Measurements from ENCODE around the gene CORIN.
"Not testable (repeated sequence)": the region's sequence is repeated elsewhere in the genome, so short reads cannot be mapped to it uniquely, and the experiment has no call there.

The CORIN gene

DNA sequence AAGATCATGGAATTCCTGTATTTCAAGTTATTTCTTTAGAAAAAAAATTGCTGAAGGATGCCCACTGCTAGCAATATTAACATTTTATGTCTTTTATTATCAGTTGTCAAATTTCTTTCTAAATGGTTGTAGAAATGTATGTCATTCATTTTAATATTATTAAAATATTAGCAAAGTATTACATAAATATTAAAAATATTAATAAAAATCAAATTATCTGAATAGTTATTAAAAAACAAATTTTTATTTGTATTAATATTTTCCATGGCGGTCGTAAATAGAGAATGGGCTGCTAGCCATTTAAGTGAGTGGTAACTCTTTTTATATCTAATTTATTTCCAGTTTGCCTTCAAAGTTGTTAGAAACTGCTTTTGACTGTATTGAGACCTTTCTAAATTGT, 280.6 kb downstream of the CORIN start:
- Histone ChIP-seq H3K79me2 (ENCODE audit: insufficient read depth, low read length) (no peaks in the 10 kb centered on the region), H3K4me1 (ENCODE audit: insufficient read depth, low read length, poor library complexity, severe bottlenecking) (peaks cover 11% of the 10 kb centered on the region), H3K27me3 (ENCODE audit: insufficient read depth, low read length, poor library complexity, severe bottlenecking) (no peaks in the 10 kb centered on the region), H3F3A (ENCODE audit: low read depth) (no peaks in the 10 kb centered on the region), H3K9me2 (replicated peaks; ENCODE audit: low read depth, low read length) (no peaks in the 10 kb centered on the region), H3K9ac (ENCODE audit: low read depth, low read length, poor library complexity, severe bottlenecking) (no peak overlapping the region), H2AFZ (ENCODE audit: low read length) (no peak overlapping the region), H3K4me3 (ENCODE audit: low read length, poor library complexity, severe bottlenecking) (no peak overlapping the region), H4K20me1 (ENCODE audit: insufficient read depth, low read length, poor library complexity, severe bottlenecking) (no peaks in the 10 kb centered on the region), H3K4me2 (ENCODE audit: low read depth, low read length, poor library complexity, severe bottlenecking) (no peak overlapping the region), H3K9me3 (ENCODE audit: insufficient read depth, low read depth, low read length) (no peaks in the 10 kb centered on the region), H3K36me3 (ENCODE audit: insufficient read depth, low read length) (no peaks in the 10 kb centered on the region)
- TF ChIP-seq EZH2phosphoT487 (IDR thresholded peaks at IDR 0.05; ENCODE audit: borderline replicate concordance) = no peak
- TF ChIP-seq, protein P1, sequence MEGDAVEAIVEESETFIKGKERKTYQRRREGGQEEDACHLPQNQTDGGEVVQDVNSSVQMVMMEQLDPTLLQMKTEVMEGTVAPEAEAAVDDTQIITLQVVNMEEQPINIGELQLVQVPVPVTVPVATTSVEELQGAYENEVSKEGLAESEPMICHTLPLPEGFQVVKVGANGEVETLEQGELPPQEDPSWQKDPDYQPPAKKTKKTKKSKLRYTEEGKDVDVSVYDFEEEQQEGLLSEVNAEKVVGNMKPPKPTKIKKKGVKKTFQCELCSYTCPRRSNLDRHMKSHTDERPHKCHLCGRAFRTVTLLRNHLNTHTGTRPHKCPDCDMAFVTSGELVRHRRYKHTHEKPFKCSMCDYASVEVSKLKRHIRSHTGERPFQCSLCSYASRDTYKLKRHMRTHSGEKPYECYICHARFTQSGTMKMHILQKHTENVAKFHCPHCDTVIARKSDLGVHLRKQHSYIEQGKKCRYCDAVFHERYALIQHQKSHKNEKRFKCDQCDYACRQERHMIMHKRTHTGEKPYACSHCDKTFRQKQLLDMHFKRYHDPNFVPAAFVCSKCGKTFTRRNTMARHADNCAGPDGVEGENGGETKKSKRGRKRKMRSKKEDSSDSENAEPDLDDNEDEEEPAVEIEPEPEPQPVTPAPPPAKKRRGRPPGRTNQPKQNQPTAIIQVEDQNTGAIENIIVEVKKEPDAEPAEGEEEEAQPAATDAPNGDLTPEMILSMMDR (conservative IDR thresholded peaks at IDR 0.05; ENCODE audit: low read length) = no peak

DNA sequence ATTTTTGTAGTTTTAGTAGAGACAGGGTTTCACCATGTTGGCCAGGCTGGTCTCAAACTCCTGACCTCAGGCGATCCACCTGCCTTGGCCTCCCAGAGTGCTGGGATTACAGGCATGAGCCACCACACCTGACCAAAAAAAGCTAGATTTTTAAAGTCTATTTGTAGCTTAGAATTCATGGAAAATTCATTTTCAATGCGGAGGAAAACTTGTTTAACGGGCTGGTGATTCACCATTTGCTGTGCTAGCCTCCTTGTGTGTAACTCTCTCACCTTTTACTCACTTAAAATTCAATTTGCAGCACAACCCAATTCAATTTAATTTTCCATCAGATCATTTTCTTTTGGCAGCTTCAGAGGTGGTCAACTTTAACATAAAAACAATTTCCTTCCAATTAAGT, 281.9 kb downstream of the CORIN start:
- H3F3A ChIP-seq (ENCODE audit: low read depth); H2AFZ ChIP-seq (ENCODE audit: low read length); H3K36me3 ChIP-seq (ENCODE audit: insufficient read depth, low read length); H4K20me1 ChIP-seq (ENCODE audit: insufficient read depth, low read length, poor library complexity, severe bottlenecking); H3K27me3 ChIP-seq (ENCODE audit: insufficient read depth, low read length, poor library complexity, severe bottlenecking); H3K9me3 ChIP-seq (ENCODE audit: insufficient read depth, low read depth, low read length); H3K4me1 ChIP-seq (ENCODE audit: insufficient read depth, low read length, poor library complexity, severe bottlenecking); H3K79me2 ChIP-seq (ENCODE audit: insufficient read depth, low read length); H3K4me2 ChIP-seq (ENCODE audit: low read depth, low read length, poor library complexity, severe bottlenecking); H3K9ac ChIP-seq (ENCODE audit: low read depth, low read length, poor library complexity, severe bottlenecking); H3K4me3 ChIP-seq (ENCODE audit: low read length, poor library complexity, severe bottlenecking); H3K9me2 ChIP-seq (replicated peaks; ENCODE audit: low read depth, low read length): not testable (repeated sequence)

DNA sequence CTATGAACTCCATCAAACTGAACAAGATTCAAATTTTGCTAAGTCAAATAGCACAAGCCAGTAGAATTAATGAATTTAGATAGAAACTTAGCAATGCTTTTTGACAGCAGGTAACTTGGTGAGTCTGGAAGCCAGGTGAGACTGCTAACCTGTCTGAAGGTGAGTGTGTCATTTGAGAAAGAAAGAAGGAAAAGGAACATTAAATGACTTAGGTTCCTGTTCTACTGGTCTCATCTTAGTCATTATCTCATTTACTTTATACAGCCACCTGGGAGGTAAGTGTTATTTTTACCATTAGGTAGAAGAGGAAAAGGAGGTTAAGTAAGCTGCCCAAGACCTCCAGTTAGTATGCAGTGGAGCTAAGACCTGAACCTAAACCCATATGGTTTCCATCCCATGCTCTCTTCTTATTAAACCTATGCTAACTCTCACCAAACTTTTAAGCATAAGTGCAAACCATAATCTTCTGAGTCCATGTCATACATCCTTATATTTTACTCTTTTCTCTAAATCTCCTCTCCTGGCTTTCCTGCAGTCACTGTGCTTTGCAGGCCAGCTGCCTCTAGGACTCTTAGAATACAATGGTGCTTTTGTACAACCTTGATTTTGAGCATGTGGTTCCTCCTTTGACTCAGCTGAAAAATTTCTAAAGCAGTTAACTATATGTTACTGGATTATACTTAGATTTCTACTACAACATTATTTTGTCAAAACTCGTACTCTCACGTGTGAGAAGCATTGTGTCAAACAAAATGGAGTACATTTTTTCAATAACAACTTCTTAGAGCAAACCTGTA, 284.3 kb downstream of the CORIN start:
- no peak overlapping the region for H2AFZ ChIP-seq (ENCODE audit: low read length)
- no peaks in the 10 kb centered on the region for H3K9me2 ChIP-seq (replicated peaks; ENCODE audit: low read depth, low read length)
- no peaks in the 10 kb centered on the region for H3K4me1 ChIP-seq (ENCODE audit: insufficient read depth, low read length, poor library complexity, severe bottlenecking)
- H3K79me2 ChIP-seq (ENCODE audit: insufficient read depth, low read length) = no peaks in the 10 kb centered on the region
- TF ChIP-seq EZH2phosphoT487 (IDR thresholded peaks at IDR 0.05; ENCODE audit: borderline replicate concordance) = no peak
- TF ChIP-seq, protein P1 (conservative IDR thresholded peaks at IDR 0.05; ENCODE audit: low read length) = no peak
- no peak overlapping the region for H3K4me2 ChIP-seq (ENCODE audit: low read depth, low read length, poor library complexity, severe bottlenecking)
- H4K20me1 ChIP-seq (ENCODE audit: insufficient read depth, low read length, poor library complexity, severe bottlenecking) = no peaks in the 10 kb centered on the region
- no peaks in the 10 kb centered on the region for H3F3A ChIP-seq (ENCODE audit: low read depth)
- H3K36me3 ChIP-seq (ENCODE audit: insufficient read depth, low read length) = no peaks in the 10 kb centered on the region
- H3K9ac ChIP-seq (ENCODE audit: low read depth, low read length, poor library complexity, severe bottlenecking) = no peak overlapping the region
- H3K4me3 ChIP-seq (ENCODE audit: low read length, poor library complexity, severe bottlenecking) = no peak overlapping the region
- H3K27me3 ChIP-seq (ENCODE audit: insufficient read depth, low read length, poor library complexity, severe bottlenecking) = no peaks in the 10 kb centered on the region
- no peaks in the 10 kb centered on the region for H3K9me3 ChIP-seq (ENCODE audit: insufficient read depth, low read depth, low read length)

DNA sequence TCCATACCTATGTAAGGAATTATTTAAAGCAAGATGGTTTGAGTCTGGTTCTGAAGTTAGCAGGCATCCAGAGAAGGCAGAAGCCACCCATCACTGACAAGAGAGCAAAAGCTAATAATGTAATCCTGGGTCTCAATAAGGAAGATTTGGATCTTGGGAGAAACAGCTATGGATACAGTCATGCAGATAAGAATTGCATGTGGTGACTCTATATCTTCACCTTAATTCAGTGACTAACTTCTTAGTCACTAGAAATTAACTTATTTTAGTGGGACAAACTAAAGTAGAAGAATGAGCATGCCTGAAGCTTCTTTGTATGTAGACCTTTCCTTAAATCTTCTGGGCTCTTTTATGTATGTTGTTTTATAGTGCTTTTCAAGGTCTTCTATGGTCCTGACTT, 286.2 kb downstream of the CORIN start:
- Histone ChIP-seq H3F3A (ENCODE audit: low read depth) (no peaks in the 10 kb centered on the region), H3K79me2 (ENCODE audit: insufficient read depth, low read length) (no peaks in the 10 kb centered on the region), H3K9me2 (replicated peaks; ENCODE audit: low read depth, low read length) (no peaks in the 10 kb centered on the region), H3K4me2 (ENCODE audit: low read depth, low read length, poor library complexity, severe bottlenecking) (no peak overlapping the region), H2AFZ (ENCODE audit: low read length) (no peak overlapping the region), H3K9me3 (ENCODE audit: insufficient read depth, low read depth, low read length) (no peaks in the 10 kb centered on the region), H3K9ac (ENCODE audit: low read depth, low read length, poor library complexity, severe bottlenecking) (no peak overlapping the region), H4K20me1 (ENCODE audit: insufficient read depth, low read length, poor library complexity, severe bottlenecking) (no peaks in the 10 kb centered on the region), H3K36me3 (ENCODE audit: insufficient read depth, low read length) (peaks cover 7% of the 10 kb centered on the region; the same call in 1 of the 2 replicates), H3K4me3 (ENCODE audit: low read length, poor library complexity, severe bottlenecking) (no peak overlapping the region), H3K27me3 (ENCODE audit: insufficient read depth, low read length, poor library complexity, severe bottlenecking) (no peaks in the 10 kb centered on the region), H3K4me1 (ENCODE audit: insufficient read depth, low read length, poor library complexity, severe bottlenecking) (no peaks in the 10 kb centered on the region)
- TF ChIP-seq, protein P1 (conservative IDR thresholded peaks at IDR 0.05; ENCODE audit: low read length) = no peak
- no peak for TF ChIP-seq EZH2phosphoT487 (IDR thresholded peaks at IDR 0.05; ENCODE audit: borderline replicate concordance)

Data from Loucy (cell line).